ENCODE data around the gene KIAA0586.

KIAA0586 gene

GRCh38 chr14:58426670-58427280 is 744 bp upstream of the KIAA0586 start:
- Histone ChIP-seq H3K36me3 (peaks cover 32% of the 10 kb centered on the region), H3K4me1 (no peaks in the 10 kb centered on the region; the same call in 1 of the 2 replicates), H3K4me3 (ENCODE audit: low read depth, low read length) (peak overlapping the region; percentile 98), H3K27me3 (no peaks in the 10 kb centered on the region), H3K9me3 (no peaks in the 10 kb centered on the region)
- TF ChIP-seq CTCF (IDR thresholded peaks at IDR 0.05; ENCODE audit: low read depth, low read length), result no peak
- DNase-seq, result peak; percentile 79

GRCh38 chr14:58428118-58428683 is 682 bp downstream of the KIAA0586 start:
- no peaks in the 10 kb centered on the region; the same call in 1 of the 2 replicates for H3K4me1 ChIP-seq
- H3K27me3 ChIP-seq, result no peaks in the 10 kb centered on the region
- no peaks in the 10 kb centered on the region for H3K9me3 ChIP-seq
- peak; percentile 28 for DNase-seq
- no peak for TF ChIP-seq CTCF (IDR thresholded peaks at IDR 0.05; ENCODE audit: low read depth, low read length)
- H3K4me3 ChIP-seq (ENCODE audit: low read depth, low read length), result peak overlapping the region; percentile 98
- peaks cover 30% of the 10 kb centered on the region for H3K36me3 ChIP-seq

- H3K4me3 ChIP-seq (ENCODE audit: low read depth, low read length), result no peak overlapping the region
- no peak for DNase-seq
Observed at GRCh38 chr14:58430156-58430555, 2.6 kb downstream of the KIAA0586 start.

GRCh38 chr14:58439476-58439875 is 12.0 kb downstream of the KIAA0586 start:
- Histone ChIP-seq H3K4me3 (ENCODE audit: low read depth, low read length) (no peak overlapping the region), H3K9me3 (no peaks in the 10 kb centered on the region), H3K27me3 (no peaks in the 10 kb centered on the region), H3K4me1 (no peaks in the 10 kb centered on the region), H3K36me3 (peaks cover 54% of the 10 kb centered on the region)
- DNase-seq, result no peak
- TF ChIP-seq CTCF (IDR thresholded peaks at IDR 0.05; ENCODE audit: low read depth, low read length), result no peak

More at GRCh38 chr14:58430156-58430555, 2.6 kb downstream of the KIAA0586 start:
- Histone ChIP-seq H3K27me3 (no peaks in the 10 kb centered on the region), H3K36me3 (peaks cover 27% of the 10 kb centered on the region), H3K9me3 (no peaks in the 10 kb centered on the region), H3K4me1 (no peaks in the 10 kb centered on the region; the same call in 1 of the 2 replicates)
- TF ChIP-seq CTCF (IDR thresholded peaks at IDR 0.05; ENCODE audit: low read depth, low read length), result no peak

- Histone ChIP-seq H3K4me3 (ENCODE audit: low read depth, low read length) (no peak overlapping the region), H3K9me3 (no peaks in the 10 kb centered on the region), H3K4me1 (no peaks in the 10 kb centered on the region), H3K36me3 (peaks cover 58% of the 10 kb centered on the region), H3K27me3 (no peaks in the 10 kb centered on the region)
- no peak for TF ChIP-seq CTCF (IDR thresholded peaks at IDR 0.05; ENCODE audit: low read depth, low read length)
- DNase-seq, result no peak
Observed at GRCh38 chr14:58444627-58445026, 17.1 kb downstream of the KIAA0586 start.

GRCh38 chr14:58455593-58456265 is 28.2 kb downstream of the KIAA0586 start:
- no peaks in the 10 kb centered on the region for H3K27me3 ChIP-seq
- TF ChIP-seq CTCF (IDR thresholded peaks at IDR 0.05; ENCODE audit: low read depth, low read length), result no peak
- no peaks in the 10 kb centered on the region for H3K4me1 ChIP-seq
- H3K9me3 ChIP-seq, result no peaks in the 10 kb centered on the region
- DNase-seq, result no peak
- peaks cover 20% of the 10 kb centered on the region for H3K36me3 ChIP-seq
- no peak overlapping the region for H3K4me3 ChIP-seq (ENCODE audit: low read depth, low read length)
